ENCODE results near the gene PTPN7. TPM values are rescaled to one million over a fixed set of nuclear protein-coding genes. Genes with fewer than 3 reads are reported as not detected.
A peak's percentile ranks its signal among the peaks of the same experiment; 100 is the strongest.

Gene PTPN7
- total RNA-seq = 100 to 1,000 TPM; 119 to 198 TPM

- Mint-ChIP-seq H3K36me3 (peaks cover 27 to 39% of the 10 kb centered on the region in 2 donors), H3K27ac (peak within 1 kb of the TSS; percentile 99 to 100), H3K9me3 (no peaks in the 10 kb centered on the region)
- ATAC-seq = peak; percentile 57 to 79
- DNase-seq (ENCODE audit: low spot score in 2 of 2) = peak; percentile 81 to 82
Observed at GRCh38 chr1:202160377-202160940, at the start of gene PTPN7. TSS of gene PTPN7 (minus strand) at chr1:202160602. CDS start at chr1:202159402, 1,200 bp downstream.

GRCh38 chr1:202208351-202208857 is 48.0 kb upstream of the PTPN7 start:
- no peak overlapping the region for H3K27ac Mint-ChIP-seq
- DNase-seq (ENCODE audit: low spot score in 2 of 2) = no peak
- no peak for ATAC-seq
- no peaks in the 10 kb centered on the region for H3K9me3 Mint-ChIP-seq
- peaks cover 0 to 1% of the 10 kb centered on the region in 2 donors for H3K36me3 Mint-ChIP-seq

GRCh38 chr1:202207292-202207691 is 46.9 kb upstream of the PTPN7 start:
- ATAC-seq (no peak), DNase-seq (ENCODE audit: low spot score in 2 of 2) (no peak)
- no peaks in the 10 kb centered on the region for H3K9me3 Mint-ChIP-seq
- H3K36me3 Mint-ChIP-seq = no peaks in the 10 kb centered on the region
- H3K27ac Mint-ChIP-seq = no peak overlapping the region

- DNase-seq (ENCODE audit: low spot score in 2 of 2) = no peak
- no peaks in the 10 kb centered on the region for H3K36me3 Mint-ChIP-seq
- ATAC-seq = peak in 1 of 2 donors; percentile 64
- no peaks in the 10 kb centered on the region for H3K9me3 Mint-ChIP-seq
- no peak overlapping the region for H3K27ac Mint-ChIP-seq
Observed at GRCh38 chr1:202205523-202206190, 45.3 kb upstream of the PTPN7 start.

GRCh38 chr1:202204065-202204464 is 43.7 kb upstream of the PTPN7 start:
- Mint-ChIP-seq H3K9me3 (no peaks in the 10 kb centered on the region), H3K36me3 (no peaks in the 10 kb centered on the region), H3K27ac (no peak overlapping the region)
- DNase-seq (ENCODE audit: low spot score in 2 of 2) (no peak), ATAC-seq (no peak)

GRCh38 chr1:202203238-202204039 is 43.0 kb upstream of the PTPN7 start:
- no peaks in the 10 kb centered on the region for H3K9me3 Mint-ChIP-seq
- peak in 1 of 2 donors; percentile 70 for ATAC-seq
- H3K27ac Mint-ChIP-seq = no peak overlapping the region
- DNase-seq (ENCODE audit: low spot score in 2 of 2) = no peak
- no peaks in the 10 kb centered on the region for H3K36me3 Mint-ChIP-seq

GRCh38 chr1:202202500-202203168 is 42.2 kb upstream of the PTPN7 start:
- H3K9me3 Mint-ChIP-seq = no peaks in the 10 kb centered on the region
- ATAC-seq = no peak
- H3K27ac Mint-ChIP-seq = no peak overlapping the region
- DNase-seq (ENCODE audit: low spot score in 2 of 2) = no peak
- no peaks in the 10 kb centered on the region for H3K36me3 Mint-ChIP-seq

GRCh38 chr1:202201971-202202370 is 41.6 kb upstream of the PTPN7 start:
- Mint-ChIP-seq H3K9me3 (no peaks in the 10 kb centered on the region), H3K27ac (no peak overlapping the region), H3K36me3 (no peaks in the 10 kb centered on the region)
- DNase-seq (ENCODE audit: low spot score in 2 of 2) = no peak
- ATAC-seq = no peak

- no peaks in the 10 kb centered on the region for H3K9me3 Mint-ChIP-seq
- H3K36me3 Mint-ChIP-seq = no peaks in the 10 kb centered on the region
- ATAC-seq = no peak
- no peak overlapping the region for H3K27ac Mint-ChIP-seq
- no peak for DNase-seq (ENCODE audit: low spot score in 2 of 2)
Observed at GRCh38 chr1:202201266-202201665, 40.9 kb upstream of the PTPN7 start.

- no peak for DNase-seq (ENCODE audit: low spot score in 2 of 2)
- no peaks in the 10 kb centered on the region for H3K9me3 Mint-ChIP-seq
- ATAC-seq = no peak
- no peaks in the 10 kb centered on the region for H3K36me3 Mint-ChIP-seq
- H3K27ac Mint-ChIP-seq = no peak overlapping the region
Observed at GRCh38 chr1:202200669-202201068, 40.3 kb upstream of the PTPN7 start.

GRCh38 chr1:202200112-202200548 is 39.7 kb upstream of the PTPN7 start:
- no peak overlapping the region for H3K27ac Mint-ChIP-seq
- no peaks in the 10 kb centered on the region for H3K36me3 Mint-ChIP-seq
- H3K9me3 Mint-ChIP-seq = no peaks in the 10 kb centered on the region

GRCh38 chr1:202199040-202199889 is 38.9 kb upstream of the PTPN7 start:
- no peaks in the 10 kb centered on the region for H3K36me3 Mint-ChIP-seq
- no peaks in the 10 kb centered on the region for H3K9me3 Mint-ChIP-seq

More at GRCh38 chr1:202200112-202200548, 39.7 kb upstream of the PTPN7 start:
- DNase-seq (ENCODE audit: low spot score in 2 of 2) (no peak), ATAC-seq (no peak)

GRCh38 chr1:202198366-202198724 is 37.9 kb upstream of the PTPN7 start:
- no peaks in the 10 kb centered on the region for H3K9me3 Mint-ChIP-seq
- peak overlapping the region in 1 of 2 donors; percentile 1 for H3K27ac Mint-ChIP-seq
- no peaks in the 10 kb centered on the region for H3K36me3 Mint-ChIP-seq
- DNase-seq (ENCODE audit: low spot score in 2 of 2) (no peak), ATAC-seq (no peak)

More at GRCh38 chr1:202199040-202199889, 38.9 kb upstream of the PTPN7 start:
- DNase-seq (ENCODE audit: low spot score in 2 of 2) = no peak
- ATAC-seq = no peak
- peak overlapping the region in 1 of 2 donors; percentile 1 for H3K27ac Mint-ChIP-seq

GRCh38 chr1:202197653-202198365 is 37.4 kb upstream of the PTPN7 start:
- Mint-ChIP-seq H3K27ac (no peak overlapping the region), H3K36me3 (no peaks in the 10 kb centered on the region), H3K9me3 (no peaks in the 10 kb centered on the region)
- DNase-seq (ENCODE audit: low spot score in 2 of 2) (no peak), ATAC-seq (no peak)

GRCh38 chr1:202194328-202194648 is 33.9 kb upstream of the PTPN7 start:
- Mint-ChIP-seq H3K9me3 (no peaks in the 10 kb centered on the region), H3K36me3 (no peaks in the 10 kb centered on the region), H3K27ac (no peak overlapping the region)
- ATAC-seq (no peak), DNase-seq (ENCODE audit: low spot score in 2 of 2) (no peak)
